GM10847 (cell line): ENCODE data around the gene ACSF3.

ENCODE experiments used
- POLR2A ChIP-seq: IDR thresholded peaks from 2 replicates; pipeline ENCODE4 v1.6.1; 2011; ENCODE audit not compliant: insufficient read length; ENCODE audit errors: extremely low read depth

ACSF3 gene

DNA sequence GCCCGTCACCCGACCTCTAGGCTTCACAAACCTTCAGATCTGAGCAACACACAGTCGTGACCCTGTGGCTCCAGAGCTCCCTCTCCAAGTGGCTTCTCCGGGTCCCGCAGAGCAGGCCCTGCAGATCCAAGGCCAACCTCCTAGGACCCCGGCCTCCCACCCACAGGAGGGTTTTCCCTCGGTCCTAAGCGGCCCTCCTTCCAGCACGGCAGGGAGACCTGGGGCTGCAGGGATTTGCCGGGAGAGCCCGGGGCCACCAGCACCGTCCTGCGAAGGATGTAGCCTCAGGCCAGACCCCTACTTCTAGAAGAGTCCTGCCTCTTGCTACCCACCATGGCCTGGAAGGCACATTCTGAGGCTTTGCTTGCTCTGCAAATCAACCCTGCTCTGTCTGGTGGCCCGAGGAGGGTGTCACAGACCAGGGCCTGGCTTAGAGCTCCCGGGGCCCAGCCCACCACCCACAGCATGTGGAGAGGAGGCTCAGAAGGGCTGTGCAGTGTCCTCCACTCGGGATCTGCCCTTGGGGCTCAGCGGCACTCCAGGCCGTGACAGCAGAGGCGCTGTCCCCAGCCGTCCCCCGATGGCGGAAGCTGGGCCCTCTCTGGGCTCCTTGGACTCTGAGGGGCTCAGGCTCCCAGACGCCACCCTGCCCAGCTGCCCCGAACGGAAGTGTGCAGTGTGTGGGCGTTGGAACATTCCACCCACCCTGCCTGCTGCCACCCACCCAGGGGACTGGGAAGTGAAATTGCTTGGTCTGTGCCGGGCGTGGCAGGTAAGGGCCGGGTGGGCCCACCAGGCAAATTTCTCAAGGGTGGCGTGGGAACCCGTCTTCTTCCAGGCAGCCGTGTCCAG, 28.8 kb upstream of the ACSF3 start:
- no peak for TF ChIP-seq POLR2A

DNA sequence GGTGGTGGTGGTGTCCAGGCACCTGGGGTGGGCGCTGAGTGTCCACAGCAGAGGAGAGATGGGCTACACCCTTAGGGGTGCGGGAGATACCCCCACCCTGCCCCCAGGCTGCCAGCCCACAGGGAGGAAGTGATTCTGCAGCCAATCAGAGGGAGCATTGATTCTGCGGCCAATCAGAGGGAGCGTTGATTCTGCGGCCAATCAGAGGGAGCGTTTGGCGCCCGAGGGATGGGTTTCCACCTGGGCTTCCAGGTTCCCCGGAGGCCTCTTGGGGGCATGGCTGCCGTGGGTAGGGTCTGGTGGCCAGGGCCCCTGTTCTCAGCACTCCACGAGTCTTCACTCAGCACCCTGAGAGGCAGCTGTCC, 28.2 kb upstream of the ACSF3 start:
- TF ChIP-seq POLR2A: no peak

DNA sequence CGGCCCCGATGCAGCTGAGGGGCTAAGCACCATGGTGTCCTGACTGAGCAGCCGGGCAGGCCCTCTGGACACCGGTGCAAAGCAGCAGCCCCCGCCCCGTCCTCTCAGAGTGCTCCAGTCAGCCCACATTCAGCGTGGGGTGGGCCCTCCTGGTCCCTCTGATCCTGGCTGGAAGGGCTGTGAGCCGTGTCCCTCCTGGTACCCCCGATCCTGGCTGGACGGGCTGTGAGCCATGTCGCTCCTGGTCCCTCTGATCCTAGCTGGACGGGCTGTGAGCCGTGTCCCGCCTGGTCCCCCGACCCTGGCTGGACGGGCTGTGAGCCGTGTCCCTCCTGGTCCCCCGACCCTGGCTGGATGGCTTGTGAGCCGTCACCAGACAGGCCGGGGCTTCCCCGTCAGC, 26.9 kb upstream of the ACSF3 start:
- TF ChIP-seq POLR2A: no peak

DNA sequence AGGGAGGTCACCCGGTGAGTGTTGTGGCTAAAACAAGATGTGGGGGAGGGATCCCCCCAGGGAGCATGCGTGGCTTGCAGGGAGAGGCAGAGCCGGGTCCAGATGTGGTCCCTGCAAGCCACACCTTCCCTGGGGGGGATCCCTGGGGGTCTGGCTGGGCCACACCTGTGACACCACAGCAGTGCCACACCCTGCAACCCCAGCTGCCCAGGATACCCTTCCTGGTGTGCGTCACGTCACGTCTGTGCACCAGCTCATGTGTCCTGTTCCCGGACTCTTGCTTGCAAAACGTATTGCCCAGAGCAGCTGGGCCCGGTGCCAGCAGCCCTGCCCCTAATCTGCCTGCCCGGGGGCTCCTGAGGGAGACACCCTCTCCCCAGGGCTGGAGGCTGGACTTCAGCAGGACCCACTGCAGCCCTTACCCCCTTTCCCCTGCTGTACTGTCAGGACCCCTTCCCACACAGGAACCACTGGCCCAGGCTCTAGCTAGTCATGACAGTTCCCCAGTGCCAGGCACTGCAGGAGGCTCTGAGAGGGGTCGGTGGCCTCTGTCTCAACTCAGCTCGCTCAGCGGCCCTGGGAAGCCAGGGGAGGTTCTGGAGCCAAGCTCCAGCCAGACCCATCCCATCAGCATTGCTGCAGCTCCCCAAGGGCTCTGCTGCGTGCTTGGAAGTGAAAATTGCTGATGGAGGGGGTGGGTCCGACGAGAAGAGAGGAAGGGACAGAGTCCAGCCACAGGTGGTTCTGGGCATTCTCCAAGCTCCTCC, 25.8 kb upstream of the ACSF3 start:
- TF ChIP-seq POLR2A: no peak

DNA sequence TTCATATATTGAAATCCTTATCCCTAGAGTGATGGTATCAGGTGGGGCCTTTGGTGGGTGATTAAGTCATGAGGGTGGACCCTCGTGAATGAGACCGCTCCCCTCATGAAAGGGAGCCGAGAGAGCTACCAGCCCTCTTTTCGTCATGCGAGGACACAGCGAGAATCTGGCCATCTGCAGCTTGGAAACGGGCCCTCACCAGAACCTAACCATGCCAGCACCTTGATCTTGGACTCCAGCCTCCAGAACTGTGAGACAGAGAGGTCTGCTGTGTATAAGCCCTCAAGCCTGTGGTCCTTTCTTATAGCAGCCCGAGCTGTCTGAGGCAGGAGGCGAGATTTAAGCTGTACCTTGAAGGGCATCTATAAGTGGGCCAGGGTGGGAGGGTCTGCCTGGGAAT, 23.7 kb upstream of the ACSF3 start:
- TF ChIP-seq POLR2A: no peak

DNA sequence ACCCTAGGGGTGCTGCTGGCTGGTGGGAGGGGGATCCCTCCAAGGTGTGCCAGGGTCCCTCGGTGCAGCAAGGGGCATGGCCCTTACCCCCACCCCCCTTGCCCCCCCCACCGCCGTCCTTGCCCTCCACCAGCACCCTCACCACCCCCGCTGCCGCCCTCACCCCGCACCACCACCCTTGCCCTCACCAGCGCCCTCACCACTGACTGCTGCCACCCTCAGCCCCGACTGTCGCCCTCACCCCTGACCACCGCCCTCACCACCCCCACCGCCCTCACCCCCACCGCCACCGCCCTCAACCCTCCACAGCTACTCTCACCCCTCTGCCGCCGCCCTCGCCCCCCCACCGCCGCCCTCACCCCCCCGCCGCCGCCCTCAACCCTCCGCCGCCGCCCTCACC, 23.1 kb upstream of the ACSF3 start:
- TF ChIP-seq POLR2A: no peak

DNA sequence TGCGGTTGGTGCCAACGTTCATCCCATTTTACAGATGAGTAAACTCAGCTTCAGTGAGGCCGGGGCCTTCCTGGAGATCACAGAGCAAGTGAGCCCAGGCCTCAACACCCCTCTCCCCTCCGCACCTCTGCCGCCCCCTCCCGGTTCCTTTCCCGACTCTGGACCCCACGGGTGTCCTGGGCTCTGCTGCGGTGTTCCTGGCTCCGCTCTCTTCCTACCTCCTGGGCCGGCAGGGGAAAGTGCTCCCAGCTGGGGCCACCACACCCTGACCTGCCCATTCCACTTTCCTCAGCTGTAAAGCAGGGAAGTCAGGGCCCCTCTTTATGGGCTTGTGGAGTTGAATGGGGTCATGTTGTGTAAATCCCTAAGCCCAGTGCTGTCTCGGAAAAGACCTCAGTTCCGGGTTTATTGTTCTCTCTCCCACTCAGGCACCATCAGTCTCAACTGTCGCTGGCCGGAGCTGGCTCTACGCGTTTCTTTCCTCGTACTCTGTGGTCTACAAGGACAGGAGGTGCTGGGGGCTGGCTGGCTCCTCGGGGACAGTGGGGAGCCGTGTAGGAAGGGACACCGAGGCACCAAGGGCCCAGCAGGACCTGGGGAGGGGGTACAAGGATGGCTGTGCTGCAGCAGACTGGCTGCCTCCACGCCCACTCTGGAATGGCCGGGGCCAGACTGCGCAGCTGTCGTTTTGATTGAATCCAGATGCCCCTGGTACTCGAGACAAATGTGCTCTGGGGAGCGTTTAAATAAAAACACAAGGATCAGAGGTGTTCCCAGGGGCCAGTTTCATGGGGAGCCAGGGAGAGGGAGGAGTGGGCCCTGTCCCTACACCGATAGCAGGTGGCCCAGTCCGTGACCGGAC, 21.7 kb upstream of the ACSF3 start:
- no peak for TF ChIP-seq POLR2A

DNA sequence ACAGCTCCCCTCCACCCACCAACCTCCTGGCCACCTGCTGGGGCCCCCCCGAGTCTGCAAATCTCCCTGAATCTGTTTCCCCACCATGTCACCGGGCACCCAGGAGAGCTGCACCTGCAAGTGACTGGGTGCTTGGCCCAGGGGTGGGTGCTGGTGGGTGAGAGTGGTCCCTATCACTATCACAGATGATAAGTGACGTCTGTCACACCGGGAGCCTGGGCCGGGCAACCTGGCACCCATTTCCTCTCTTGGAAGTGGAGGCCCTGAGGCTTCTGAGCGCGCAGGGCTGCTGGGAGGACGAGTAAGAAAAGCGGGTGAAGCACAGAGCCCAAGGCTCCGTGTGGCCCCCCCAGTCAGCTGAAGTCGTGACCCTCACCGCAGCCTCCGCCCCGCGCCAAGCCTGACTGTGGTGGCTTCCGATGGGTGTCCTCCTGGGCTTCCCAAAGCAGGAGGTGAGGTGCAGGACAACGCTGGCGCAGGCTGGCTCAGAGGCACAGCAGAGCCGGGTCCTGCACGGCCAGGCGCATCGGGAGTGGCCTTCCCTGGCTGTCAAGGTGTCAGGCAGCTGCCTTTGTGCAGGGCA, 21.0 kb upstream of the ACSF3 start:
- no peak for TF ChIP-seq POLR2A

DNA sequence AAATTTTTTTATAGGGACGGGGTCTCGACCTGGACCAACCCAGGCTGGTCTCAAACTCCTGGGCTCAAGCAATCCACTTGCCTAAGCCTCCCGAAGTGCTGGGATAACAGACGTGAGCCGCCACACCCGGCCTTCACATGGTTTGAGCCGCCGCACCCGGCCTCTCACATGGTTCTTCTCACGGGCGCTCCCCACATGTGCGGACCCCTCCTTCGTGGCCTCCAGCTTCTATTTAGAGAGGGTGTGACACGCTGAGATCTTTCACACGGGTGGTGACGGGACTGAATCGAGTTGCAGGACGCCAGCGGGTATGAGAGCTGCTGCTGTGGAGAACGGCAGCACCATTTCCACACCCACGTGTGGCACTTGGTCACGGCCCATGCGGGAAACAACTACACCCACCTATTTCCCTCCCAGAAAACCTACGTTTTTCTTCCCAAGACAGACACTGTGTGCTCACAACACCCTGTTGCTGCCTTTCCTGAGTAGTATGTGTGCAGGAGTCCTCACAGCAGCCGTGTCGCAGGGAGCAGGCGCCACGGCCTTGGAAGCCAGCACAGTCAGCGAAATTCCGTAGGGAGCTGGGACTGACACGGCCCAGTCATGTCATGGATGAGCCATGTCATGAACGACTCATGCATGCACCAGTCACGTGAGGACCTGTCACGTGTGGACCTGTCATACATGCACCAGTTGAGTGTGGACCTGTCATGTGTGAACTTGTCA, 20.1 kb upstream of the ACSF3 start:
- no peak for TF ChIP-seq POLR2A

DNA sequence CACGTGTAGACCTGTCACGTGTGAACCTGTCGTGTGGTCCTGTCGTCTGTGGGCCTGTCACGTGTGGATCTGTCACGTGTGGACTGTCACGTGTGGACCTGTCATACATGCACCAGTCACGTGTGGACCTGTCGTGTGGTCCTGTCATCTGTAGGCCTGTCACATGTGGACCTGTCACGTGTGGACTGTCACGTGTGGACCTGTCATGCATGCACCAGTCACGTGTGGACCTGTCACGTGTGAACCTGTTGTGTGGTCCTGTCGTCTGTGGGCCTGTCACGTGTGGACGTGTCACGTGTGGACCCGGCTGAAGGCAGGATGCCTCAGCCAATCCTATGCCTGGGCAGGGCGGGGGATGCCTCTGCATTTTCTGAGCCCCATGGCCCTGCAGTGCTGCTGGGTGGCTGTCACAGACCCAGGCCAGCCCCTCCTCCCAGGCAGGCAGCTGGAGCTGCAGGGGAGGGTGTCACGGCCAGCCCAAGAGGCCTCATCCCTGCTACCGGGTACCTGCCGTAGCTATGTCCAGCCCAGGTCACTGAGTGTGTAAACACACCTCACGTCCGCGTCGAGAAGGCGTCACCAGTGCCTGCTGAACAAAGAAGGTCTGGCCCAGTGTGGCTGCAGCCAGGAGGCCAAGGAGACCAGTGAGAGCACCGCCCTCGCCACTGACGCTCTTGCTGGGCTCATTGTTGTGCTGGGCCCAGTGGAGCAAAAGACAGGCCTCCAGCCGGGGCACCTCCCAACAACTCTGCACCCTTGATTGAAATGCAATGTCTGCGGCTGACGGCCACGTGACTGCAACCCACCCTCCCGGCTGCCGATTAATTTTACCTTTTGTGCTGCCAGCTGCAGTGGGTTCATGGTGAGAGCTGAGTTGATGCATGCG, 18.6 kb upstream of the ACSF3 start:
- no peak for TF ChIP-seq POLR2A

DNA sequence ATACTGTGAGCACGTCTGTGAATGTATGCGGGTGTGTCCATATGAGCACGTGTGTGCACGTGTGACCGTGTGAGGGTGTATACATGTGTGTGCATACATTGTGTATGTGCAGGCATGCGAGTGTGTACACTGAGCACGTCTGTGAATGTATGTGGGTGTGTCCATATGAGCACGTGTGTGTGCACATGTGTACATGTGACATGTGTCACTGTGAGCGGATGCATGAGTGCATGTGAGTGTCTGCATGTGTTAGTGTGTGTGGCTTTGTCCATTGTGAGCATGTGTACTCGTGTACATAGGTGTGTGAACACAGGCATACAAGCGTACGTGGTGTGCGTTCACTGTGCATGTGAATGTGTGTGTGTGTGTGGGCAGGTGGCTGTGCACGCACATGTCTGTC, 17.5 kb upstream of the ACSF3 start:
- no peak for TF ChIP-seq POLR2A

DNA sequence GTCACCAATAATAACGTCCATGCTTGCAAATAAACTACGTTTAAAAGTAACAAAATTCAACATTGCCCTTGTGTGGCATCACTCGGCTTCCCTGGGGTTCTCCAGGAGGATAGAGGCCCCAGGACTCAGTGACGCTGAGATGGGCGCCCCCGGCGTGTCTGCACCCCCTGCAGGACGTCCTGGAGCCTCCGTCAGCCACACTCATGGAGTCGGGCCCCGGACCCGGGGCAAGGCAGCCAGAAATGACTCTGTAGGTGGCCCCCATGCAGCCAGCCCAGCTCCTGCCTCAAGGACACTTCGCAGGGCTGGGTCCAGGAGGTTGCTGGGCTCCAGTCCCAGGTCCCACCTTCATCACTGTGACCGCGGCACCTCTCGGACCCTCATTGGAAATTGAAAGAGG, 16.6 kb upstream of the ACSF3 start:
- TF ChIP-seq POLR2A: no peak

DNA sequence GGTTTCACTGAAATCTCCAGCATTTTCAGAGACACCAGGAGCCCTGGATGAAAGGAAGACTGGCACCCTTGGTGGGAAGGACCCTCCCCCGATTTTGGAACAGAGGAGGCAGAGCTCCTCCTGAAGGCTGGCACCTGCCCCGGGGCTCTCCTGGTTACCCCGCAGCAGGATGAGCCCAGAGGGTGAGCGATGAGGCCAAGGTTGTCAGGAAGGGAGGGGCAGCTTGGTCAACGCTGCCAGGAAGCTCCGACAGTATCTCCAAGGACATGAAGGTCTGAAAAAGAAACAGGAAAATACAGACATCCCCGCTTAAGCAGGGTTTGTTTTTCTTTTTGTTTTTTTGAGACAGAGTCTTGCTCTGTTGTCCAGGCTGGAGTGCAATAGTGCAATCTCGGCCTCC, 15.5 kb upstream of the ACSF3 start:
- no peak for TF ChIP-seq POLR2A
